ENCODE data around the gene BANF1. TPM values are rescaled to one million over a fixed set of nuclear protein-coding genes. Genes with fewer than 3 reads are reported as not detected.

The BANF1 gene, protein sequence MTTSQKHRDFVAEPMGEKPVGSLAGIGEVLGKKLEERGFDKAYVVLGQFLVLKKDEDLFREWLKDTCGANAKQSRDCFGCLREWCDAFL
- total RNA-seq: 37.6 TPM

GRCh38 chr11:66001942-66002647, at the start of gene BANF1, which contains the start of gene EIF1AD:
TSS of gene BANF1 (plus strand) at chr11:66002503. CDS start at chr11:66003251, 748 bp downstream.
TSS of gene EIF1AD (minus strand) at chr11:66002157. CDS start at chr11:66000389, 1,768 bp downstream.

DNA sequence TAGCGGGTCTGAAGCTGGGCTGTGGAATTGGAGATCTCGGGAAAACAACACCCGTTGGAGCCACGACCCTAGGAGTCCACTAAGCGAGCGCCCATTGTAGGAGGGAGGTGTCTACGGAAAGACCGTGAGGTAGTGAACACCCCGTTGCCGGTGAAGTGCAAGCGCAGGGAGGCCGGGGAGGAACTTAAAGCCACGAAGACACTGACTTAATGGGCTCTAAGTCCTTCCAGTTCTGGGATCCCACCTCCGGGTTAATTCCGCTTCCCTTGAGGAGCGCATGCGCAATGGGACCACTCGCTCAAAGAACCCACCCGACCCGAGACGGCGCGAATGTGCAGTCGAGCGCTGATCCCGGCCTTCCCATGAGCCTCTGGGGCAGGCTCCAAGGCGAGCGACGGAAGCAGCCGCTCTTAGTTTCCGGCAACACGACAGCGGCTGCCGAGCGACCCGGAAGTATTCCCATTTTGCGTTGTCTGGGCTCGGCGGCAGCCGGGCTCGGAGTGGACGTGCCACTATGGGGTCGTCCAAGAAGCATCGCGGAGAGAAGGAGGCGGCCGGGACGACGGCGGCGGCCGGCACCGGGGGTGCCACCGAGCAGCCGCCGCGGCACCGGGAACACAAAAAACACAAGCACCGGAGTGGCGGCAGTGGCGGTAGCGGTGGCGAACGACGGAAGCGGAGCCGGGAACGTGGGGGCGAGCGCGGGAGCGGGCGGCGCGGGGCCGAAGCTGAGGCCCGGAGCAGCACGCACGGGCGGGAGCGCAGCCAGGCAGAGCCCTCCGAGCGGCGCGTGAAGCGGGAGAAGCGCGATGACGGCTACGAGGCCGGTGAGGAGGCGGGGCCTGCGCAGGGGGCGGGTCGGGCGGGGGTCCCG, 40.8 kb upstream of the BANF1 start, which contains the start of gene SART1:
SART1 (plus strand) TSS at position 468 of the 874 bp plus-strand sequence; CDS start at position 515, 47 bp downstream.

GRCh38 chr11:66011785-66012303, 9.5 kb downstream of the BANF1 start, which contains the start of gene CST6:
TSS of gene CST6 (plus strand) at chr11:66012008. CDS start at chr11:66012045, 37 bp downstream.

GRCh38 chr11:66026017-66026529, 23.8 kb downstream of the BANF1 start, which contains the start of gene CATSPER1:
TSS of gene CATSPER1 (minus strand) at chr11:66026479. CDS start at chr11:66026379, 100 bp downstream.

DNA sequence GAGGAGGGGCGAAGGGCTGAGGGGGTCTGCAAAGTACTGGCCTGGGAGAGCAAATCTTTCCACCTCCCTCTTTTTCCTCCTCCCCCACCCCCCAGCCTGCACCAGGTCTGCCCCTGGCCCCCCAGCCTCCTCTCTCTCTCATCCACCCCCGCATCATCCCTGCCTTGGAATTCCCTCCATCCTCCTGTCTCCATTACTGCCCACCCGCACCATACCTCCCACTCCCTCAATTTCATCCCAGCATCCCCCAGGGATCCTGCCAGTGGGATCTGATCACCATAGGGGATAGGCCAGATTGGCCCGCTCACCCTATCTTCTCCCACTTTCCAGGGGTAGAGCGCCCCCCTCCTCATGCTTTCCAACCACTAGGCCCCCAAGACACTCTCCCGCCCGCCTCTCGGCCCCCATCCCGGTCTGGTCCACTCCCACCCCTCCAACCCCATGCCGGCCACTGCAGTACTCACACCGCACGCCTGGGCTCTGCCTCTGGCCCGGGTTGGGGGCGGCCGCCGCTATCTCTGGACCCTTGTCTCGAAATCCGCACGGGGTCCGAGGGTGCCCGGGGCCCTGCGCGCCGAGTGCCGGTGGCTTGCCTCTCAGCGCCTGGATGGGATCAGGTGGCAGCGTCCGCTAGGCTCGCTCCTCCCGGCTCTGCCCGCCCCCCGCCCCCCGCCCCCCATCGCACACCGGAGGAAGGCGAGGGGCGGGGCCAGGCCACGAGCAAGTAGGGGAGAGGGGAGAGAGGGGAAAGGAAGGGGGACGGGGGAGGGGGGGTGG, 46.4 kb downstream of the BANF1 start, which contains the start of gene GAL3ST3:
GAL3ST3 (minus strand) TSS at position 615 of the 777 bp plus-strand sequence. CDS start 3,746 bp downstream, outside the sequence.

DNA sequence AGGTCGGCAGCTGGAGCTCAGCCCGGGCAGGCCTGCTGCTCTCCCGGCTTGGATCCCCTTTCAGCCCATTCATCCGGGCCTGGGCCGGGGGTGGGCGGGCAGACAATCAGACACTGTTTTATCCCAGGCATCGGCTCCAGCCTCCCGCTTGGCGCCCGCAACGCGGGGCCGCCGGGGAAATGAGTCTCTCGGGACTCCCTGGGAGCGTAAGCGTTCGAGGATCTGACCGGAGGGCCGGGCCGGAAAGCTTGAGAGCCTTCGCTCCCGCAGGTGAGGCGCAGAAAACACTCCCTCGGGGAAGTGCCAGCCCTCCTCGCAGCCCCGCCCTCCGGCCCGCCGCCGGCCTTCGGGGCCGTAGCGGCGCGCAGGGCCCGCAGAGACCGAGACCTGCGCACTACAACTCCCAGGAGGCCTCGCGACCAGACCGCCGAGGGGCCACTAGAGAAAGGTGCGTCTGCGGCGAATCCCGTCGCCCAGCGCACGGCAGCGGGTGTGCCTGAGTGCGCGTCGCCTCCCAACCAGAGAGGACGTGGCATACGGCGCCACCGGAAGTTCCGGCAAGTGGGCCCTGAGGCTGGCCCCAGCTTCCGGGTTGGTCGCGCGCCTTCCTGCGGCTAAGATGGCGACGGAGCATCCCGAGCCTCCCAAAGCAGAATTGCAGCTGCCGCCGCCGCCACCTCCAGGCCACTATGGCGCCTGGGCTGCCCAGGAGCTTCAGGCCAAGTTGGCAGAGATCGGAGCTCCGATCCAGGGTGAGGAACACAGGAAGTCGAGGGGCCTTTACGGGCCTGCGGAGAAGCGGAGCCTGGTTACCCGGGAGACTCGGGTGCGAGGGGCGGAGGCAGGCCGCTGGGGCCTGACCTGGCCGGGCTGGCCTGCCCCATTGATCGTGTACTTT, 49.7 kb downstream of the BANF1 start, which contains the start of gene SF3B2:
SF3B2 (plus strand) TSS at position 599 of the 898 bp plus-strand sequence; CDS start at position 620, 21 bp downstream.

Other genes with a start within 250 kb of the BANF1 start
- 11.6 TPM for gene AP5B1, start 221.5 kb upstream of the BANF1 start, total RNA-seq
- 15.0 TPM for gene OVOL1, start 215.4 kb upstream of the BANF1 start, total RNA-seq
- gene SNX32, start 168.5 kb upstream of the BANF1 start, total RNA-seq: 1.9 TPM
- 360 TPM for gene CFL1, start 144.3 kb upstream of the BANF1 start, total RNA-seq
- gene MUS81, start 142.1 kb upstream of the BANF1 start, total RNA-seq: 53.4 TPM
- 104 TPM for gene EFEMP2, start 129.7 kb upstream of the BANF1 start, total RNA-seq
- 1.4 TPM for gene CTSW, start 122.7 kb upstream of the BANF1 start, total RNA-seq
- 119 TPM for gene FIBP, start 114.0 kb upstream of the BANF1 start, total RNA-seq
- gene CCDC85B, start 111.8 kb upstream of the BANF1 start, total RNA-seq: 20.8 TPM
- not detected for gene FOSL1, start 102.1 kb upstream of the BANF1 start, total RNA-seq
- 29.8 TPM for gene C11orf68, start 83.4 kb upstream of the BANF1 start, total RNA-seq
- 55.9 TPM for gene DRAP1, start 83.1 kb upstream of the BANF1 start, total RNA-seq
- gene TSGA10IP, start 57.0 kb upstream of the BANF1 start, total RNA-seq: not detected
- gene SART1, start 40.8 kb upstream of the BANF1 start, total RNA-seq: 60.9 TPM
- gene EIF1AD, start 346 bp upstream of the BANF1 start, total RNA-seq: 23.2 TPM
- gene CST6, start 9.5 kb downstream of the BANF1 start, total RNA-seq: not detected
- gene CATSPER1, start 24.0 kb downstream of the BANF1 start, total RNA-seq: not detected
- gene GAL3ST3, start 46.7 kb downstream of the BANF1 start, total RNA-seq: 12.8 TPM
- 110 TPM for gene SF3B2, start 49.9 kb downstream of the BANF1 start, total RNA-seq
- 53.9 TPM for gene PACS1, start 67.8 kb downstream of the BANF1 start, total RNA-seq

Measured in metanephros (tissue), 1 donor.